HCT116 (cell line): ENCODE data around the gene PIK3R1. TPM values are rescaled to one million over a fixed set of nuclear protein-coding genes. Genes with fewer than 3 reads are reported as not detected.

Experiments
- ATAC-seq: fragments of 200-7000 bp; cut with Tn5 transposase; 2 replicates; pipeline ENCODE4 v1.9.1; 2020; ENCODE audit warnings: mild to moderate bottlenecking, moderate library complexity
- BruUV-seq: library from RNA; stranded (reverse); fragments of 400-500 nt; replicated peaks from 2 replicates; lab custom pipeline; 2021; lab: Mats Ljungman, UMichigan
- CTCF ChIA-PET: fragments of 300-600 bp; sonication (Branson Sonifier 250); formaldehyde crosslinking; loops from one replicate; lab custom pipeline; 2021; ENCODE audit warnings: antibody characterized with exemption; lab: Charles Lee
- POLR2A ChIA-PET: fragments of 300-600, 350-600 bp; sonication (Branson Sonifier 250); formaldehyde crosslinking; loops from one replicate; lab custom pipeline; 2021; ENCODE audit warnings: antibody characterized with exemption; lab: Charles Lee
- RAD21 ChIA-PET, 2 experiments: fragments of 300-600 bp; sonication (Branson Sonifier 250); formaldehyde crosslinking; loops; one replicate each; lab custom pipeline; 2023; ENCODE audit warnings: low total read pairs in 2 of 2; ENCODE audit not compliant: uncharacterized antibody in 2 of 2, unreplicated experiment in 2 of 2, low non-redundant PET in 1 of 2; lab: Charles Lee
- DNase-seq: peaks from one replicate; pipeline ENCODE4 v3.0.0-alpha.2; 2010; ENCODE audit warnings: low read depth, low spot score
- H2AFZ ChIP-seq: fragments of 200-600 bp; shearing (Covaris generic), sonication (generic); 2 replicates; pipeline ENCODE4 v1.6.1; 2017; ENCODE audit warnings: low read depth, mixed run types, mixed read lengths, antibody characterized with exemption, low read length; ENCODE audit not compliant: poor library complexity, severe bottlenecking
- H3K27ac ChIP-seq: 2 replicates; pipeline ENCODE4 v1.5.1; 2012; ENCODE audit warnings: low read depth, low read length
- H3K27me3 ChIP-seq: fragments of 200-600 bp; sonication (generic); 2 replicates; pipeline ENCODE4 v1.6.1; 2016; ENCODE audit warnings: mixed run types, low read length, mixed read lengths; ENCODE audit not compliant: insufficient read depth
- H3K36me3 ChIP-seq, 2 experiments: fragments of 200-500 bp in 1 of 2; fragments of 200-600 bp in 1 of 2; sonication (Bioruptor generic) in 1 of 2; sonication (generic) in 1 of 2; 2 replicates each; pipeline versions ENCODE4 v1.5.1 to v1.6.1; 2014 to 2016; ENCODE audit warnings: low read length in 2 of 2, inconsistent platforms in 1 of 2, mixed read lengths in 1 of 2, mixed run types in 1 of 2; ENCODE audit not compliant: insufficient read depth in 2 of 2, control insufficient read depth in 1 of 2
- H3K4me1 ChIP-seq, 2 experiments: fragments of 200-600 bp in 1 of 2; sonication (generic) in 1 of 2; 2 replicates each; pipeline versions ENCODE4 v1.5.1 to v1.6.1; 2012 to 2017; ENCODE audit warnings: low read length in 2 of 2, inconsistent platforms in 1 of 2, mild to moderate bottlenecking in 1 of 2, mixed read lengths in 1 of 2, mixed run types in 1 of 2, moderate library complexity in 1 of 2; ENCODE audit not compliant: insufficient read depth in 2 of 2, control insufficient read depth in 1 of 2
- H3K4me2 ChIP-seq: fragments of 200-600 bp; sonication (generic); 2 replicates; pipeline ENCODE4 v1.6.1; 2017; ENCODE audit warnings: mixed run types, low read length, mixed read lengths
- H3K4me3 ChIP-seq, 2 experiments: fragments of 200-600 bp in 1 of 2; sonication (generic) in 1 of 2; replicated peaks in 1 of 2; 2 replicates each; pipeline ENCODE4 v1.5.1; 2011 to 2016; ENCODE audit warnings: low read length in 2 of 2, control low read depth in 1 of 2, low read depth in 1 of 2, mild to moderate bottlenecking in 1 of 2, mixed read lengths in 1 of 2, mixed run types in 1 of 2
- H3K79me2 ChIP-seq: fragments of 200-600 bp; sonication (generic); 2 replicates; pipeline ENCODE4 v1.6.1; 2017; ENCODE audit warnings: mild to moderate bottlenecking, mixed run types, low read length, moderate library complexity, mixed read lengths; ENCODE audit not compliant: insufficient read depth
- H3K9ac ChIP-seq: fragments of 200-600 bp; sonication (generic); 2 replicates; pipeline ENCODE4 v1.6.1; 2016; ENCODE audit warnings: low read length, mixed read lengths
- H3K9me2 ChIP-seq: fragments of 200-600 bp; sonication (generic), shearing (Covaris generic); 2 replicates; pipeline ENCODE4 v1.6.1; 2017; ENCODE audit warnings: mixed run types, mild to moderate bottlenecking, moderate library complexity; ENCODE audit not compliant: insufficient read depth
- H3K9me3 ChIP-seq, 2 experiments: fragments of 200-500 bp in 1 of 2; fragments of 200-600 bp in 1 of 2; sonication (Bioruptor generic) in 1 of 2; sonication (generic) in 1 of 2; 2 replicates each; pipeline ENCODE4 v1.6.1; 2014 to 2017; ENCODE audit warnings: low read length in 2 of 2, mixed read lengths in 2 of 2, inconsistent platforms in 1 of 2, low read depth in 1 of 2, mild to moderate bottlenecking in 1 of 2, mixed run types in 1 of 2, moderate library complexity in 1 of 2; ENCODE audit not compliant: control insufficient read depth in 1 of 2, insufficient read depth in 1 of 2
- H4K20me1 ChIP-seq: fragments of 200-600 bp; sonication (generic), shearing (Covaris generic); 2 replicates; pipeline ENCODE4 v1.6.1; 2017; ENCODE audit warnings: mixed run types, mild to moderate bottlenecking, moderate library complexity; ENCODE audit not compliant: insufficient read depth
- CBX3 ChIP-seq: IDR thresholded peaks from 2 replicates; pipeline ENCODE4 v1.6.1; 2012; ENCODE audit warnings: low read depth
- EGR1 ChIP-seq: IDR thresholded peaks from 2 replicates; pipeline ENCODE4 v1.6.1; 2012; ENCODE audit warnings: low read depth
- FOSL1 ChIP-seq: IDR thresholded peaks from 2 replicates; pipeline ENCODE4 v1.6.1; 2012; ENCODE audit warnings: low read depth
- JUND ChIP-seq: IDR thresholded peaks from 2 replicates; pipeline ENCODE4 v1.6.1; 2012
- POLR2A ChIP-seq: IDR thresholded peaks from 2 replicates; pipeline ENCODE4 v1.7.0; 2011; ENCODE audit warnings: borderline replicate concordance; ENCODE audit not compliant: insufficient read depth, insufficient read length; ENCODE audit errors: extremely low read depth
- POLR2AphosphoS5 ChIP-seq: IDR thresholded peaks from 2 replicates; pipeline ENCODE4 v1.6.1; 2011; ENCODE audit warnings: mild to moderate bottlenecking, low read depth, low read length, moderate library complexity
- RAD21 ChIP-seq: IDR thresholded peaks from 2 replicates; pipeline ENCODE4 v1.6.1; 2012; ENCODE audit warnings: low read depth, mild to moderate bottlenecking
- SP1 ChIP-seq: IDR thresholded peaks from 2 replicates; pipeline ENCODE4 v1.6.1; 2012; ENCODE audit warnings: low read depth
- TCF7L2 ChIP-seq: IDR thresholded peaks from 2 replicates; pipeline ENCODE4 v1.7.0; 2011; ENCODE audit warnings: borderline replicate concordance, inconsistent platforms; ENCODE audit not compliant: insufficient read depth, insufficient read length; ENCODE audit errors: extremely low read depth
- YY1 ChIP-seq: IDR thresholded peaks from 2 replicates; pipeline ENCODE4 v1.6.1; 2011; ENCODE audit warnings: low read length, low read depth, moderate library complexity, mild to moderate bottlenecking; ENCODE audit not compliant: insufficient replicate concordance; ENCODE audit errors: extremely low read depth
- ZFX ChIP-seq: fragments of 450-650 bp; IDR thresholded peaks from 2 replicates; pipeline ENCODE4 v1.6.1; 2017
- ZNF274 ChIP-seq: fragments of 200-500 bp; sonication (Bioruptor generic); IDR thresholded peaks from 2 replicates; pipeline ENCODE4 v1.6.1; 2014; ENCODE audit warnings: mild to moderate bottlenecking, low read depth, low read length, inconsistent platforms
- intact Hi-C: fragments of 100-400 bp; cut with micrococcal nuclease; formaldehyde crosslinking; loops from 2 replicates; pipeline ENCODE4 v1.10.0; 2022
- total RNA-seq: library from RNA; stranded (reverse); gene quantifications from one replicate; pipeline ENCODE4 v1.2.1, GENCODE V29; 2021; ENCODE audit not compliant: unreplicated experiment
- TF ChIP-seq, protein P1 (sequence below): IDR thresholded peaks from 2 replicates; pipeline ENCODE4 v1.6.1; 2012; ENCODE audit warnings: low read depth
- TF ChIP-seq, protein P2 (sequence below): IDR thresholded peaks from 2 replicates; pipeline ENCODE4 v1.6.1; 2012

The PIK3R1 gene
- total RNA-seq, 1 experiment from 2014 or later = 7.2 TPM

DNA sequence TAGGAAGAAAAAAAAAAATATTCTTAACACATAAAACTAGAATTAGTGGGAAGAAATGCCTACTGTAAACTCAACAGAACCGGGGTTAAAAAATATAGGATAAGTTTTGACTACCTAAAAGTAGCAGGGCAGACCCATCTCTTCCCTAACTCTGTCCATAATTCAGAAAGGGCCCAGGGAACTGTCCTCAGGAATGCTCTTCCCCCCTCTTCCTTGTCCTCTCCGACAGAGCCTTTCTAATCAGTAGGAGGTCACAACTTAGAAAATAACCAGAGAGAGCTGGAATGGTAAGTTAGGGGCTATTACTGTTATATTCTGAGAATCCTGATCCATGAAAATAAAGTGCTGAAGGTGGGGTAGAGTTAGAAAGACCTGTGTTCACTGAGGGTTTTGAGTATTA lies 22.2 kb downstream of the PIK3R1 start:
- Histone ChIP-seq H3K9me3 (no peaks in the 10 kb centered on the region), H2AFZ (no peak overlapping the region), H3K36me3 (no peaks in the 10 kb centered on the region), H3K9me2 (no peaks in the 10 kb centered on the region), H3K4me1 (no peaks in the 10 kb centered on the region), H3K9ac (no peak overlapping the region), H3K27ac (no peak overlapping the region), H3K4me3 (no peak overlapping the region), H4K20me1 (peaks cover 4% of the 10 kb centered on the region), H3K79me2 (no peaks in the 10 kb centered on the region; the same call in 1 of the 2 replicates), H3K4me2 (no peak overlapping the region), H3K27me3 (no peaks in the 10 kb centered on the region)
- CTCF ChIA-PET = no interaction called here
- intact Hi-C loops = no loop called here
- ATAC-seq (no peak), DNase-seq (no peak)
- no TSS peak for BruUV-seq
- POLR2A ChIA-PET = no interaction called here
- TF ChIP-seq CBX3 (no peak), EGR1 (no peak), POLR2AphosphoS5 (no peak)
- RAD21 ChIA-PET = no interaction called here

DNA sequence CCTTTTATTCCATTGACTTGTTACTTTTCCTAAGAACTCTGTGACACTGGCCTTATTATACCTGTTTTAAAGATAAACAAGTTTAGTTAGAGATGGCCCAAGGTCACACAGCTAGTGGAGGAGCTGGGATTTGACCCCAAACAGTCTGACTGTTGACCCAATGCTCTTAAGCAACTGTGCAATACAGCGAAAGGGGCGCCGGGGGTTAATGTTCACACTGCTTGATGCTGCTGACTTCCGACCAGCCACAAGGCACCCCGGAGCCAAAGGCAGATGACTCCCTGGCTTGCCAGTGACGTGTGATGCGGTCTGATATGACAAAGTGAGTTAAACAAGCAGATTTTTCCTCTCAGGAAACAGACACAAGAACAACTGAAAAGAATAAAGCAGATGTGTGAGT lies 23.9 kb downstream of the PIK3R1 start:
- RAD21 ChIA-PET = no interaction called here
- POLR2A ChIA-PET = interaction anchor here (0.9 kb wide), 1 partner anchor 24 kb away, joined by 3 read pairs; the partner anchor contains the start of gene PIK3R1
- intact Hi-C loops = no loop called here

More for the DNA sequence above, 23.9 kb downstream of the PIK3R1 start:
- Histone ChIP-seq H3K79me2 (no peaks in the 10 kb centered on the region; the same call in 1 of the 2 replicates), H3K9ac (no peak overlapping the region), H3K27ac (no peak overlapping the region), H3K4me2 (no peak overlapping the region), H2AFZ (no peak overlapping the region), H3K9me3 (no peaks in the 10 kb centered on the region), H3K27me3 (no peaks in the 10 kb centered on the region), H3K4me3 (no peak overlapping the region), H4K20me1 (no peaks in the 10 kb centered on the region), H3K36me3 (no peaks in the 10 kb centered on the region), H3K4me1 (no peaks in the 10 kb centered on the region), H3K9me2 (no peaks in the 10 kb centered on the region)
- ATAC-seq = no peak
- BruUV-seq = no TSS peak
- TF ChIP-seq TCF7L2 = no peak
- no peak for TF ChIP-seq FOSL1
- TF ChIP-seq, protein P1, sequence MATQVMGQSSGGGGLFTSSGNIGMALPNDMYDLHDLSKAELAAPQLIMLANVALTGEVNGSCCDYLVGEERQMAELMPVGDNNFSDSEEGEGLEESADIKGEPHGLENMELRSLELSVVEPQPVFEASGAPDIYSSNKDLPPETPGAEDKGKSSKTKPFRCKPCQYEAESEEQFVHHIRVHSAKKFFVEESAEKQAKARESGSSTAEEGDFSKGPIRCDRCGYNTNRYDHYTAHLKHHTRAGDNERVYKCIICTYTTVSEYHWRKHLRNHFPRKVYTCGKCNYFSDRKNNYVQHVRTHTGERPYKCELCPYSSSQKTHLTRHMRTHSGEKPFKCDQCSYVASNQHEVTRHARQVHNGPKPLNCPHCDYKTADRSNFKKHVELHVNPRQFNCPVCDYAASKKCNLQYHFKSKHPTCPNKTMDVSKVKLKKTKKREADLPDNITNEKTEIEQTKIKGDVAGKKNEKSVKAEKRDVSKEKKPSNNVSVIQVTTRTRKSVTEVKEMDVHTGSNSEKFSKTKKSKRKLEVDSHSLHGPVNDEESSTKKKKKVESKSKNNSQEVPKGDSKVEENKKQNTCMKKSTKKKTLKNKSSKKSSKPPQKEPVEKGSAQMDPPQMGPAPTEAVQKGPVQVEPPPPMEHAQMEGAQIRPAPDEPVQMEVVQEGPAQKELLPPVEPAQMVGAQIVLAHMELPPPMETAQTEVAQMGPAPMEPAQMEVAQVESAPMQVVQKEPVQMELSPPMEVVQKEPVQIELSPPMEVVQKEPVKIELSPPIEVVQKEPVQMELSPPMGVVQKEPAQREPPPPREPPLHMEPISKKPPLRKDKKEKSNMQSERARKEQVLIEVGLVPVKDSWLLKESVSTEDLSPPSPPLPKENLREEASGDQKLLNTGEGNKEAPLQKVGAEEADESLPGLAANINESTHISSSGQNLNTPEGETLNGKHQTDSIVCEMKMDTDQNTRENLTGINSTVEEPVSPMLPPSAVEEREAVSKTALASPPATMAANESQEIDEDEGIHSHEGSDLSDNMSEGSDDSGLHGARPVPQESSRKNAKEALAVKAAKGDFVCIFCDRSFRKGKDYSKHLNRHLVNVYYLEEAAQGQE = no peak
- TF ChIP-seq ZNF274 = no peak
- TF ChIP-seq, protein P2, sequence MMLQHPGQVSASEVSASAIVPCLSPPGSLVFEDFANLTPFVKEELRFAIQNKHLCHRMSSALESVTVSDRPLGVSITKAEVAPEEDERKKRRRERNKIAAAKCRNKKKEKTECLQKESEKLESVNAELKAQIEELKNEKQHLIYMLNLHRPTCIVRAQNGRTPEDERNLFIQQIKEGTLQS = no peak
- TF ChIP-seq CBX3 = no peak
- TF ChIP-seq YY1 = no peak
- no peak for TF ChIP-seq RAD21
- no peak for TF ChIP-seq SP1
- TF ChIP-seq POLR2AphosphoS5 = no peak
- no peak for TF ChIP-seq ZFX
- no peak for TF ChIP-seq JUND
- no peak for TF ChIP-seq POLR2A
- CTCF ChIA-PET = interaction anchor here (1.0 to 1.2 kb wide), 2 partner anchors 14 kb away, joined by 3 to 4 read pairs; no protein-coding TSS in a partner anchor
- DNase-seq = no peak
